A673 (cell line): ENCODE measurements around the gene UTP25.

Source experiments
- CTCF ChIP-seq: fragments of 300-800, 200-600 bp; sonication (generic); conservative IDR thresholded peaks from 2 replicates; pipeline ENCODE4 v1.5.1; 2017; ENCODE audit warnings: low read depth, mild to moderate bottlenecking, antibody characterized with exemption, low read length, moderate library complexity, mixed read lengths
- EZH2 ChIP-seq: fragments of 200-600 bp; sonication (generic); IDR thresholded peaks from 2 replicates; pipeline ENCODE4 v1.6.1; 2017; ENCODE audit warnings: borderline replicate concordance, low read depth, mild to moderate bottlenecking, mixed read lengths, antibody characterized with exemption, low read length; ENCODE audit not compliant: poor library complexity, severe bottlenecking

GRCh38 chr1:209899948-209900347 is 72.2 kb downstream of the UTP25 start:
- no peak for TF ChIP-seq EZH2
- peak; percentile 76 for TF ChIP-seq CTCF
